Medulla oblongata (tissue), 1 donor: ENCODE data around the gene ATP5F1D.

Experiments used
- DNase-seq: peaks from one replicate; pipeline ENCODE4 v3.0.0-alpha.2; 2015; ENCODE audit errors: extremely low spot score

The ATP5F1D gene

DNA sequence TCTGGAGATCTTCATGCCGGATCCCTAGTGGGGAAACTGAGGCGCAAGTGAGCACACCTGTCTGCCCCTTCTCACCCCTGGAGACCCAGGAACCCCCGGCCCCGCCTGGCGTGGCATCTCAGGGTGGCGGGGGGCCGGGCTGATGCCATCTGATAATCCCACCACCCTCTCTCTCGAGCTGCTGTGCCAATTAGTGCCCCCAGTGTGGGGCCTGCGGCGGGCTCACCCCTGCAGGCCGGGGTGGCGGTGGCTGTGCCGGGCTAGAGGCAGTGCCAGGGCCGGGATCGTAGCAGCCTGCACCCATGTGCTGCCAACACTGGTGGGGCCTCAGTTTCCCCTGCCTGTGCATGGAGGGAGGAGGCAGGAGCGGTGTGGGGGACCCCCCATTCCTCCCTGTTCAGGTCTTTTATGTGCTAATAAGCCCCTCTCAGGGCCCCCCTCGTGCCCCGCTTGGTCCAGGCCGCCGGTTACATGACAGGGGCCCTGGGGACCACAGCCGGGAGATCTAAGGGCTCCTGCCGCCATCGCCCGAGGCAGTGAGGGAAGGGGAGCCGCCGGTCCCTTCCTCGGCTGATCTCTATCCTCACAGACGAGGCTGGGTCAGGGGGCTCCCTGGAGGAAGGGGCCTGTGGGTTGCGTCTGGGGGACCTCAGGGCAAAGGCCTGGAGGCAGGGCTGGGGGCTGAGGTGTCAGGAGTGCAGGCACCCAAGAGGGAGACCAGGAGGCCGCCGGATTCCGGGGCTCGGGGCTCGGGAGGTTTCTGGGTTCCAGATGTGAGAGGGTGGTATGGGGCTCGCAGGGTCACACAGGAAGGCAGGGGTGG is 52.4 kb downstream of the ATP5F1D start:
- no peak for DNase-seq
